Stomach (tissue), 4 donors: ENCODE results near the gene TPD52L1.

ENCODE experiments used
- EP300 ChIP-seq: sonication (generic); formaldehyde crosslinking; IDR thresholded peaks from one replicate; pipeline ENCODE4 v1.6.1; 2017; ENCODE audit warnings: antibody characterized with exemption
- POLR2A ChIP-seq, 4 donors: fragments of 450-650 bp; IDR thresholded peaks; one replicate each; pipeline ENCODE4 v1.6.1; 2016; ENCODE audit warnings: antibody characterized with exemption in 4 of 4, control low read depth in 2 of 4, mild to moderate bottlenecking in 1 of 4, moderate library complexity in 1 of 4
- POLR2AphosphoS5 ChIP-seq, 3 donors: sonication (generic); formaldehyde crosslinking; IDR thresholded peaks; one replicate each; pipeline ENCODE4 v1.6.1; 2016; ENCODE audit warnings: antibody characterized with exemption in 3 of 3
- TF ChIP-seq, protein P1 (sequence below), 7 experiments: fragments of 450-650 bp in 4 of 7; fragments of 200-600 bp in 3 of 7; sonication (generic) in 3 of 7; IDR thresholded peaks; one replicate each; pipeline ENCODE4 v1.5.1; 2016 to 2019; ENCODE audit warnings: antibody characterized with exemption in 7 of 7, control low read depth in 2 of 7, mild to moderate bottlenecking in 1 of 7

DNA sequence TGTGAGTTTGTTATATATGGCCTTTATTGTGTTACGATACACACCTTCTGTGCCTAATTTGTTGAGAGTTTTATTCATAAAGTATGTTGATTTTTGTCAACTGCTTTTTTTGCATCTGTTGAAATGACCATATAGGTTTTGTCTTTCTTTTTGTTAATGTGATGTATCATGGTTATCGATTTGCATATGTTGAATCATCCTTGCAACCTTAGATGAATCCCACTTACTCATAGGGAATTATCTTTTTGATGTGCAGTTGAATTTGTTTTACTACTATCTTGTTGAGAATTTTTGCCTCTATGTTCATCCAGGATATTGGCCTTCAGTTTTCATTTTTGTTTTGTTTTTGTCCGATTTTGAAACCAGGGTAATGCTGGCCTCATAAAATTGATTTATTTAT lies 45.7 kb upstream of the TPD52L1 start:
- TF ChIP-seq EP300 (no peak), POLR2A (IDR thresholded peaks at IDR 0.05) (no peak), POLR2AphosphoS5 (IDR thresholded peaks at IDR 0.05) (no peak)
- TF ChIP-seq, protein P1, sequence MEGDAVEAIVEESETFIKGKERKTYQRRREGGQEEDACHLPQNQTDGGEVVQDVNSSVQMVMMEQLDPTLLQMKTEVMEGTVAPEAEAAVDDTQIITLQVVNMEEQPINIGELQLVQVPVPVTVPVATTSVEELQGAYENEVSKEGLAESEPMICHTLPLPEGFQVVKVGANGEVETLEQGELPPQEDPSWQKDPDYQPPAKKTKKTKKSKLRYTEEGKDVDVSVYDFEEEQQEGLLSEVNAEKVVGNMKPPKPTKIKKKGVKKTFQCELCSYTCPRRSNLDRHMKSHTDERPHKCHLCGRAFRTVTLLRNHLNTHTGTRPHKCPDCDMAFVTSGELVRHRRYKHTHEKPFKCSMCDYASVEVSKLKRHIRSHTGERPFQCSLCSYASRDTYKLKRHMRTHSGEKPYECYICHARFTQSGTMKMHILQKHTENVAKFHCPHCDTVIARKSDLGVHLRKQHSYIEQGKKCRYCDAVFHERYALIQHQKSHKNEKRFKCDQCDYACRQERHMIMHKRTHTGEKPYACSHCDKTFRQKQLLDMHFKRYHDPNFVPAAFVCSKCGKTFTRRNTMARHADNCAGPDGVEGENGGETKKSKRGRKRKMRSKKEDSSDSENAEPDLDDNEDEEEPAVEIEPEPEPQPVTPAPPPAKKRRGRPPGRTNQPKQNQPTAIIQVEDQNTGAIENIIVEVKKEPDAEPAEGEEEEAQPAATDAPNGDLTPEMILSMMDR (IDR thresholded peaks at IDR 0.05) = no peak
